Upper lobe of right lung (tissue), 1 donor: Measurements from ENCODE around the gene WDR86. TPM values are rescaled to one million over a fixed set of nuclear protein-coding genes. Genes with fewer than 3 reads are reported as not detected.
A peak's percentile ranks its signal among the peaks of the same experiment; 100 is the strongest.

Experiments
- ATAC-seq: fragments of 200-7000 bp; cut with Tn5 transposase; one replicate; pipeline ENCODE4 v1.9.1; 2020; ENCODE audit warnings: mild to moderate bottlenecking, moderate library complexity
- DNase-seq: peaks from one replicate; pipeline ENCODE4 v3.0.0-alpha.2; 2020
- H3K27ac ChIP-seq: fragments of 200-600 bp; one replicate; pipeline ENCODE4 v1.8.0; 2022
- H3K27me3 ChIP-seq: fragments of 200-600 bp; one replicate; pipeline ENCODE4 v1.8.0; 2022; ENCODE audit warnings: mild to moderate bottlenecking
- H3K36me3 ChIP-seq: fragments of 200-600 bp; one replicate; pipeline ENCODE4 v1.8.0; 2022
- H3K4me1 ChIP-seq: fragments of 200-600 bp; one replicate; pipeline ENCODE4 v1.8.0; 2022
- H3K4me3 ChIP-seq: fragments of 200-600 bp; one replicate; pipeline ENCODE4 v1.8.0; 2022; ENCODE audit warnings: mild to moderate bottlenecking
- H3K9me3 ChIP-seq: fragments of 200-600 bp; one replicate; pipeline ENCODE4 v1.8.0; 2022
- intact Hi-C: fragments of 100-400 bp; cut with DNase I; formaldehyde crosslinking; loops from one replicate; pipeline ENCODE4 v1.11.0; 2022
- total RNA-seq: library from RNA; stranded (reverse); fragmentation: NEBNext Ultra II Directional; extraction: Animal tissue kit (Norgen Biotek cat#: 25700); gene quantifications from one replicate; pipeline ENCODE4 v1.2.1, GENCODE V29; 2021
- TF ChIP-seq, protein P1 (sequence below): fragments of 200-600 bp; IDR thresholded peaks from one replicate; pipeline ENCODE4 v1.8.0; 2022; ENCODE audit warnings: antibody characterized with exemption
- donor health status: DM: no; HTN: yes; CAD: no; lungs with severe emphysema.

The WDR86 gene
- total RNA-seq, 1 donor from 2014 or later = 1.3 TPM

- Histone ChIP-seq H3K4me3 (peak overlapping the region; percentile 26), H3K27ac (no peak overlapping the region), H3K36me3 (peaks cover 22% of the 10 kb centered on the region), H3K4me1 (peaks cover 10% of the 10 kb centered on the region), H3K27me3 (peaks cover 27% of the 10 kb centered on the region), H3K9me3 (no peaks in the 10 kb centered on the region)
- DNase-seq (peak; percentile 64), ATAC-seq (peak; percentile 31)
- intact Hi-C loops = no loop called here
- TF ChIP-seq, protein P1, sequence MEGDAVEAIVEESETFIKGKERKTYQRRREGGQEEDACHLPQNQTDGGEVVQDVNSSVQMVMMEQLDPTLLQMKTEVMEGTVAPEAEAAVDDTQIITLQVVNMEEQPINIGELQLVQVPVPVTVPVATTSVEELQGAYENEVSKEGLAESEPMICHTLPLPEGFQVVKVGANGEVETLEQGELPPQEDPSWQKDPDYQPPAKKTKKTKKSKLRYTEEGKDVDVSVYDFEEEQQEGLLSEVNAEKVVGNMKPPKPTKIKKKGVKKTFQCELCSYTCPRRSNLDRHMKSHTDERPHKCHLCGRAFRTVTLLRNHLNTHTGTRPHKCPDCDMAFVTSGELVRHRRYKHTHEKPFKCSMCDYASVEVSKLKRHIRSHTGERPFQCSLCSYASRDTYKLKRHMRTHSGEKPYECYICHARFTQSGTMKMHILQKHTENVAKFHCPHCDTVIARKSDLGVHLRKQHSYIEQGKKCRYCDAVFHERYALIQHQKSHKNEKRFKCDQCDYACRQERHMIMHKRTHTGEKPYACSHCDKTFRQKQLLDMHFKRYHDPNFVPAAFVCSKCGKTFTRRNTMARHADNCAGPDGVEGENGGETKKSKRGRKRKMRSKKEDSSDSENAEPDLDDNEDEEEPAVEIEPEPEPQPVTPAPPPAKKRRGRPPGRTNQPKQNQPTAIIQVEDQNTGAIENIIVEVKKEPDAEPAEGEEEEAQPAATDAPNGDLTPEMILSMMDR = no peak
These were observed 28.3 kb downstream of the WDR86 start for GRCh38 chr7:151381348-151382078.

DNA sequence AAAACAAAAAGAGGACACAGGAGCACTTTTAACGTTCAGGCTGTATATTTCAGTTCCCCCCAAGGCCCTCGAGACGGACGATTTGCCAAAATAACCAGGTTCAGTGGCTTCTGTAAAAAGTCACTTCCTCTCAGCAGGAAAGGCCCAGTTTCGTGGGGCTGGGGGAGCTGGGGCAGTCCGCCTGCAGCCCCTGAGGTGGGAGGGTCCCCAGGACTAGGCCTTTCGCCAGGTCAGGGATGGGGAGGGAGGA is 28.8 kb downstream of the WDR86 start:
- Histone ChIP-seq H3K4me1 (peaks cover 10% of the 10 kb centered on the region), H3K27ac (no peak overlapping the region), H3K4me3 (peak overlapping the region; percentile 26), H3K27me3 (peaks cover 27% of the 10 kb centered on the region), H3K36me3 (peaks cover 27% of the 10 kb centered on the region), H3K9me3 (no peaks in the 10 kb centered on the region)
- intact Hi-C loops = no loop called here
- TF ChIP-seq, protein P1 = no peak
- no peak for ATAC-seq
- DNase-seq = no peak

DNA sequence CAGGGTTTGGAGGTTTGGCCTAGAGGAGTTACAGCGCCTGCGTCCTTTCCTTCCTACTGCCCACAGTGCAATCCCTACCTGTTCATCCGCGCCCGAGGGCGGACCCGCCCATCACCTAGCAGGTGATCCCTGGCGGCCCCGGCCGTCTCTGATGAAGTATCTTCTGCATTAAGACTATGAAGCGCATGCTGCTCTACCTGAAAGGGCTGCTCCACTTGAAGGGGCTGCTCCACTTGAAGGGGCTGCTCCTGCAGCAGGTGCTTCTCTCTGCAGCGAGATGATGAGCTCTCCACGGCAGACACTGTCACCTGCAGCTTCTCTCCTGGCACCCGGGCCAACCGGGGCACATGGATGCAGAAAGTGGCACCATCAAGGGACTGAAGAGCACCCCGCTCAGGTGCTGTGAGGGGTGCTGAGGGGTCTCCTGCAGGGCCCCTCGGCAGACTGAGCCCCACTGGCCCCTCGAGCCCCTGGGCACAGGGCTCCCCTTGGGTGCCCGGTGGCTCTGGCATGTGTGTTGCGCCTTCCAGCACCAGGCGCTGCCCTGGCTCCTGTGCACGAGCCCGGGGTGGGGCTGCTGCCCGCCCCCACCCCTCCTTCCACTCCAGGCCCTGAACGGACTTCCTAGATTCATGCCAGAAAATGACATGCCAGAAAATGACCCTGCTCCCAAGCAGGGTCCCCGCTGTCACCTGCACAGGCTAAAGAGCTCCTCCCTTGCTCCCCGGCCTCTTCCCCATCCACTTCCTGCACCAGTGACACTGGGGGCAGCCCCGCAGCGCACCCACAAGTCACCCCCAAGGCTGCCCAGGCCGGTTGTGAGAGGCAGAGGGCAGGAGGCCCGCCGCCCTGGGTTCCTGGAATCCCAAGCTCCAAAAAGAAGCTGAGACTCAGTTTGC is 29.4 kb downstream of the WDR86 start:
- Histone ChIP-seq H3K4me1 (peaks cover 10% of the 10 kb centered on the region), H3K4me3 (no peak overlapping the region), H3K27me3 (peaks cover 27% of the 10 kb centered on the region), H3K9me3 (no peaks in the 10 kb centered on the region), H3K36me3 (peaks cover 33% of the 10 kb centered on the region), H3K27ac (no peak overlapping the region)
- DNase-seq (peak; percentile 54), ATAC-seq (no peak)
- TF ChIP-seq, protein P1 = no peak
- intact Hi-C loops = no loop called here

DNA sequence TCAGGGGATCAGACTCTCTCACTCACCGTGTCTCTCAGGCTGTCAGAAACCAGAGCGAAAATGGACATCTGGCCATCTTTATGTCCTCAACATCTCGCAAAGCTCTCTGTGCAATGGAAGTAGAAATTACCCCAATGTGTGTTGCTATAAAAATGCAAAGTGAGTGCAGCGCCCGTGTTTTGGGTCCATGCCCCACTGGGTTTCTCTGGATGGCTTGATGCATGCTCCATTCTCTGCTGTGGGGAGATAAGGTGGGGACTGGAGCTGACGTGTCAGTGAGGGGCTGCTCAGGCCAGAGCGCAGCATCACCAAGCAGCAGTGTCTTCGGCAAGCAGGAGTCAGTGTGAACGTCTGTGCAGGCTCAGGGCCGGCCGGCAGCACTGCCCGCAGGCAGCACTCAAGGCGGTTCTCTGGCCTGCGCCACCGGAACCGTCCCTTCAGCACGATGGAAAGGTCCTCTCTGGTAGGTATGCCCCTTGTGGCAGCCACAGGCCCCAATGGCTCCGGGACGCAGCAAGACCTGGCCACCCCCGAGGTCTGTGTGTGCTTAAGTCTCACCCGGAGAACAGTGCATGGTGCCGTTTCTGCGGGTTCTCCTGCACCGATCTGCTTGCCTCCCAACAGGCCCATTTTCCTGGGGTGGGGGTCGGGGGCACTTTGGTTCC is 30.2 kb downstream of the WDR86 start:
- ATAC-seq (no peak), DNase-seq (peak; percentile 57)
- H3K4me1 ChIP-seq = peaks cover 10% of the 10 kb centered on the region
- H3K27me3 ChIP-seq = peaks cover 27% of the 10 kb centered on the region
- peaks cover 37% of the 10 kb centered on the region for H3K36me3 ChIP-seq
- H3K4me3 ChIP-seq = no peak overlapping the region
- H3K9me3 ChIP-seq = no peaks in the 10 kb centered on the region
- intact Hi-C loops = no loop called here
- TF ChIP-seq, protein P1 = no peak
- H3K27ac ChIP-seq = no peak overlapping the region

- intact Hi-C loops = no loop called here
- TF ChIP-seq, protein P1 = no peak
- DNase-seq = peak; percentile 38
- Histone ChIP-seq H3K27me3 (peaks cover 27% of the 10 kb centered on the region), H3K9me3 (no peaks in the 10 kb centered on the region), H3K4me1 (peaks cover 10% of the 10 kb centered on the region), H3K27ac (no peak overlapping the region), H3K36me3 (peaks cover 42% of the 10 kb centered on the region), H3K4me3 (no peak overlapping the region)
- no peak for ATAC-seq
These were observed 30.7 kb downstream of the WDR86 start for GRCh38 chr7:151379193-151379520.
